WTC11 (cell line): Measurements from ENCODE around the gene OPN1SW.

Source experiments
- ATF2 ChIP-seq: sonication (generic); formaldehyde crosslinking; IDR thresholded peaks from 2 replicates; pipeline ENCODE4 v1.8.1; 2022; ENCODE audit warnings: low read depth, missing genetic modification reagents, borderline replicate concordance
- ATF3 ChIP-seq: sonication (generic); formaldehyde crosslinking; conservative IDR thresholded peaks from 2 replicates; pipeline ENCODE4 v1.8.1; 2022; ENCODE audit warnings: mild to moderate bottlenecking, missing genetic modification reagents
- CTCF ChIP-seq: fragments of 200-600 bp; IDR thresholded peaks from 2 replicates; pipeline ENCODE4 v1.8.0; 2022; ENCODE audit warnings: antibody characterized with exemption
- EMX1 ChIP-seq: fragments of 250-450 bp; sonication (Bioruptor Pico); IDR thresholded peaks from 2 replicates; pipeline ENCODE4 v1.8.0; 2021; ENCODE audit warnings: mild to moderate bottlenecking
- FOXP1 ChIP-seq: sonication (generic); formaldehyde crosslinking; IDR thresholded peaks from 2 replicates; pipeline ENCODE4 v1.8.0; 2022; ENCODE audit warnings: missing genetic modification reagents, mild to moderate bottlenecking, moderate library complexity, borderline replicate concordance
- NFATC4 ChIP-seq: fragments of 250-450 bp; sonication (Bioruptor Pico); IDR thresholded peaks from 2 replicates; pipeline ENCODE4 v1.9.0; 2021; ENCODE audit warnings: mild to moderate bottlenecking
- NR1H2 ChIP-seq: sonication (generic); formaldehyde crosslinking; IDR thresholded peaks from 2 replicates; pipeline ENCODE4 v1.9.0; 2021; ENCODE audit warnings: mild to moderate bottlenecking, moderate library complexity, missing genetic modification reagents
- NR2C2 ChIP-seq: sonication (generic); formaldehyde crosslinking; IDR thresholded peaks from 2 replicates; pipeline ENCODE4 v1.8.0; 2022; ENCODE audit warnings: mild to moderate bottlenecking, missing genetic modification reagents
- TCF7 ChIP-seq: sonication (generic); formaldehyde crosslinking; IDR thresholded peaks from 2 replicates; pipeline ENCODE4 v1.8.0; 2022; ENCODE audit warnings: mild to moderate bottlenecking, low read depth, missing genetic modification reagents, moderate library complexity

GRCh38 chr7:128801003-128801402 lies 25.4 kb upstream of the OPN1SW start:
- TF ChIP-seq CTCF (no peak), ATF2 (CRISPR knock-in tag) (no peak), NR1H2 (no peak), EMX1 (CRISPR knock-in tag) (no peak), TCF7 (CRISPR knock-in tag) (no peak), NFATC4 (no peak), NR2C2 (CRISPR knock-in tag) (no peak), ATF3 (CRISPR knock-in tag) (no peak), FOXP1 (CRISPR knock-in tag) (no peak)
